ENCODE measurements around the gene HDLBP.
"Not testable (repeated sequence)": the region's sequence is repeated elsewhere in the genome, so short reads cannot be mapped to it uniquely, and the experiment has no call there.

HDLBP gene

GRCh38 chr2:241280291-241280690 lies 35.2 kb downstream of the HDLBP start:
- Histone ChIP-seq H3K36me3 (ENCODE audit: control insufficient read depth, insufficient read depth, low read length) (no peaks in the 10 kb centered on the region), H3K4me1 (no peaks in the 10 kb centered on the region), H2AFZ (no peak overlapping the region), H3K27me3 (ENCODE audit: control insufficient read depth, insufficient read depth, low read length) (no peaks in the 10 kb centered on the region), H3K4me2 (ENCODE audit: low read length) (no peak overlapping the region), H3K9me3 (ENCODE audit: control insufficient read depth, low read length) (no peaks in the 10 kb centered on the region), H3K79me2 (peaks cover 17% of the 10 kb centered on the region), H3K4me3 (ENCODE audit: low read depth, low read length) (no peak overlapping the region), H3K9ac (no peak overlapping the region), H3K27ac (no peak overlapping the region)
- TF ChIP-seq, protein P1, sequence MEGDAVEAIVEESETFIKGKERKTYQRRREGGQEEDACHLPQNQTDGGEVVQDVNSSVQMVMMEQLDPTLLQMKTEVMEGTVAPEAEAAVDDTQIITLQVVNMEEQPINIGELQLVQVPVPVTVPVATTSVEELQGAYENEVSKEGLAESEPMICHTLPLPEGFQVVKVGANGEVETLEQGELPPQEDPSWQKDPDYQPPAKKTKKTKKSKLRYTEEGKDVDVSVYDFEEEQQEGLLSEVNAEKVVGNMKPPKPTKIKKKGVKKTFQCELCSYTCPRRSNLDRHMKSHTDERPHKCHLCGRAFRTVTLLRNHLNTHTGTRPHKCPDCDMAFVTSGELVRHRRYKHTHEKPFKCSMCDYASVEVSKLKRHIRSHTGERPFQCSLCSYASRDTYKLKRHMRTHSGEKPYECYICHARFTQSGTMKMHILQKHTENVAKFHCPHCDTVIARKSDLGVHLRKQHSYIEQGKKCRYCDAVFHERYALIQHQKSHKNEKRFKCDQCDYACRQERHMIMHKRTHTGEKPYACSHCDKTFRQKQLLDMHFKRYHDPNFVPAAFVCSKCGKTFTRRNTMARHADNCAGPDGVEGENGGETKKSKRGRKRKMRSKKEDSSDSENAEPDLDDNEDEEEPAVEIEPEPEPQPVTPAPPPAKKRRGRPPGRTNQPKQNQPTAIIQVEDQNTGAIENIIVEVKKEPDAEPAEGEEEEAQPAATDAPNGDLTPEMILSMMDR (IDR thresholded peaks at IDR 0.05): no peak

DNA sequence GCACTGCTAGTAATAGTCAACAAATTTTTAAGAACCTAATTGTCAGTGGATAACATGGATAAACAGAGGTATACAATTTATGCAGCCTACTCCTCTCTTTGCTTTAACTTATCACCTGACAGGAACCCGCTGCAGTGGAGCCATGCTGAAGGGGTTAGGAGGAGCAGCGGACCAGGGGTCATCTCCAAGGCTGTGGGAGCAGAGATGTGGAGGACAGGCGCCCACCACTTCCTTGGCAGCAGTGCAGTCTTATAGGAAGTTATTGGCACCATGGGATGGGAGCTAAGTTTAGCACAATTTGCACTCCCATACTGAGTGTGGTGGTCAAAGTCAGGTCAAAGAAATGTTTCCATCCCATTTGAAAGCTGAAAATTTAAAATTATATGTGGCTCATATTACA lies 35.6 kb downstream of the HDLBP start:
- Histone ChIP-seq H3K4me3 (ENCODE audit: low read depth, low read length) (no peak overlapping the region), H3K79me2 (peaks cover 13% of the 10 kb centered on the region), H3K9me3 (ENCODE audit: control insufficient read depth, low read length) (no peaks in the 10 kb centered on the region), H3K27me3 (ENCODE audit: control insufficient read depth, insufficient read depth, low read length) (no peaks in the 10 kb centered on the region), H3K4me1 (no peaks in the 10 kb centered on the region), H3K9ac (no peak overlapping the region), H2AFZ (no peak overlapping the region), H3K4me2 (ENCODE audit: low read length) (no peak overlapping the region), H3K36me3 (ENCODE audit: control insufficient read depth, insufficient read depth, low read length) (no peaks in the 10 kb centered on the region), H3K27ac (no peak overlapping the region)
- TF ChIP-seq, protein P1 (IDR thresholded peaks at IDR 0.05): no peak

DNA sequence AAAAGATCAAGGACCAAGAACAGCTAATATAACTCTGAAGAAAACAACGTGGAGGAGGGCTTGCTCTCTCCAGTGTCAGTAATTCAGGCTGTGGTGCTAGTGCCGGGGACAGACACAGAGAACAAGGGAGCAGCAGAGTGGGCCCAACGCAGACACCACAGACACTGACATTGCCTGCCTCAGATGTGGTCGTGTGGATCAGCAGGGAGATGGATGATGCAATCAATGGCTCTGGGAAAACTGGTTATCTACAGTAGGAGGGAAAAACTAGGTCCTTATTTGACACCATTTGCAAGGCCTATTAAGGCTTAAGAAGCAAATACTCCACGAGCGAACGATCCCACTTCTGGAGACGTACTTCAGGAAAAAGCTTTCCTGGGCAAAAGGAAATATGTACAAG lies 36.1 kb downstream of the HDLBP start:
- Histone ChIP-seq H3K4me2 (ENCODE audit: low read length) (no peak overlapping the region), H2AFZ (no peak overlapping the region), H3K79me2 (peaks cover 13% of the 10 kb centered on the region), H3K27me3 (ENCODE audit: control insufficient read depth, insufficient read depth, low read length) (no peaks in the 10 kb centered on the region), H3K27ac (no peak overlapping the region), H3K9ac (no peak overlapping the region), H3K4me1 (no peaks in the 10 kb centered on the region), H3K4me3 (ENCODE audit: low read depth, low read length) (no peak overlapping the region), H3K36me3 (ENCODE audit: control insufficient read depth, insufficient read depth, low read length) (no peaks in the 10 kb centered on the region), H3K9me3 (ENCODE audit: control insufficient read depth, low read length) (no peaks in the 10 kb centered on the region)
- TF ChIP-seq, protein P1 (IDR thresholded peaks at IDR 0.05): no peak

DNA sequence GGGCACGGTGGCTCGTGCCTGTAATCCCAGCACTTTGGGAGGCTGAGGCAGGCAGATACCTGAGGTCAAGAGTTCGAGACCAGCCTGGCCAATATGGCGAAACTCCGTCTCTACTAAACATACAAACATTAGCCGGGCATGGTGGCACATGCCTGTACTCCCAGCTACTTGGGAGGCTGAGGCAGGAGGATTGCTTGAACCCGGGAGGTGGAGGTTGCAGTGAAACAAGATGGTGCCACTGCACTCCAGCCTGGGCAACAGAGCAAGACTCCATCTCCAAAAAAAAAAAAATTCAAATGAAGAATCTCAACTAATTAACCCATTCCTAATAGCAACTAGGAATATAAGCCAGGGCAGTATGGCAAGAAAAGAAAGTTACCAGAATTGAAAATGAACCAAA lies 37.2 kb downstream of the HDLBP start:
- not testable (repeated sequence) for H3K4me2 ChIP-seq (ENCODE audit: low read length); H3K36me3 ChIP-seq (ENCODE audit: control insufficient read depth, insufficient read depth, low read length); H3K4me1 ChIP-seq; H3K27me3 ChIP-seq (ENCODE audit: control insufficient read depth, insufficient read depth, low read length); H3K9ac ChIP-seq; H3K9me3 ChIP-seq (ENCODE audit: control insufficient read depth, low read length); H3K4me3 ChIP-seq (ENCODE audit: low read depth, low read length); H2AFZ ChIP-seq; H3K27ac ChIP-seq
- H3K79me2 ChIP-seq: peaks cover 13% of the 10 kb centered on the region

DNA sequence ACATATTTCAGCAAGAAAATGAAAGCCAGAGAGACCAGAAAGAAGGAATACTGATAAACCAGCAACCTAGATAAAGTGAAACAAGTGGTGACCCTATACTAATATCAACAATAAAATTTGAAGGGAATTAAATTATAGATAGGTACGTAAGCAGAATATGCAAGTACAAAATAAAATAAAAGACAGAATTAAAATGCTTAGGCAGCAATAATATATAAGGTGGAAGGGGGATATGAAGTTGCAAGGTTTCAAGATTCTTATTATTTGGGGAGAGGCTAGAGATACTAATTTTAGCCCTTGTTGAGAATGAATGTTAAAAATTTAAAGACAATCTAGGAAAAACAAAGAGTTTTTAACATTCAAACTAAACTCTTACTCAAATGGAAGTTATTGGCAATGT lies 39.6 kb downstream of the HDLBP start:
- Histone ChIP-seq H2AFZ (no peak overlapping the region), H3K4me1 (peaks cover 6% of the 10 kb centered on the region), H3K27me3 (ENCODE audit: control insufficient read depth, insufficient read depth, low read length) (no peaks in the 10 kb centered on the region), H3K27ac (no peak overlapping the region), H3K4me3 (ENCODE audit: low read depth, low read length) (no peak overlapping the region), H3K79me2 (peaks cover 19% of the 10 kb centered on the region), H3K9me3 (ENCODE audit: control insufficient read depth, low read length) (no peaks in the 10 kb centered on the region), H3K36me3 (ENCODE audit: control insufficient read depth, insufficient read depth, low read length) (no peaks in the 10 kb centered on the region), H3K9ac (no peak overlapping the region), H3K4me2 (ENCODE audit: low read length) (no peak overlapping the region)
- TF ChIP-seq, protein P1 (IDR thresholded peaks at IDR 0.05): no peak

All from parathyroid adenoma (tissue), 2 donors.